AG04449 (cell line): ENCODE data around the gene CCS.
A peak's percentile ranks its signal among the peaks of the same experiment; 100 is the strongest.
"Not testable (repeated sequence)": the region's sequence is repeated elsewhere in the genome, so short reads cannot be mapped to it uniquely, and the experiment has no call there.

Experiments used
- CTCF ChIA-PET: fragments of 350-600 bp; formaldehyde crosslinking; extraction: SDS; loops from one replicate; lab custom pipeline; 2021; ENCODE audit warnings: antibody characterized with exemption; lab: Yijun Ruan, JAX
- POLR2A ChIA-PET: fragments of 400-600, 350-600 bp; formaldehyde crosslinking; extraction: SDS; loops from one replicate; lab custom pipeline; 2020; ENCODE audit warnings: antibody characterized with exemption, inconsistent platforms; lab: Yijun Ruan, JAX
- DNase-seq: peaks from one replicate; pipeline ENCODE4 v3.0.0-alpha.2; 2010; ENCODE audit warnings: low read depth, low spot score
- H3K4me3 ChIP-seq: 2 replicates; pipeline ENCODE4 v1.5.1; 2011; ENCODE audit warnings: low read depth, mild to moderate bottlenecking, control low read depth, low read length
- CTCF ChIP-seq: IDR thresholded peaks from one replicate; pipeline ENCODE4 v1.5.1; 2011; ENCODE audit warnings: mild to moderate bottlenecking, moderate library complexity, low read length, control low read depth, inconsistent platforms; ENCODE audit not compliant: insufficient read depth; ENCODE audit errors: missing control alignments

Gene CCS

GRCh38 chr11:66638177-66639065 is 45.4 kb downstream of the CCS start, which contains the start of gene RBM4:
Gene RBM4 (plus strand): TSS chr11:66638703. CDS start chr11:66639712, 1,009 bp downstream.
- ChIA-PET CTCF (interaction anchor here (0.8 to 1.8 kb wide), 6 partner anchors 10 to 252 kb away, joined by 3 to 6 read pairs (median 4); partner anchors contain the start of genes CCDC87, CCS and RBM4B), POLR2A (interaction anchor here (0.6 to 2.7 kb wide), 13 partner anchors 9 to 326 kb away, joined by 3 to 37 read pairs (median 4); partner anchors contain the start of gene RBM14)
- DNase-seq: peak; percentile 99
- TF ChIP-seq CTCF: no peak
- peak within 1 kb of the TSS; percentile 86 for H3K4me3 ChIP-seq

DNA sequence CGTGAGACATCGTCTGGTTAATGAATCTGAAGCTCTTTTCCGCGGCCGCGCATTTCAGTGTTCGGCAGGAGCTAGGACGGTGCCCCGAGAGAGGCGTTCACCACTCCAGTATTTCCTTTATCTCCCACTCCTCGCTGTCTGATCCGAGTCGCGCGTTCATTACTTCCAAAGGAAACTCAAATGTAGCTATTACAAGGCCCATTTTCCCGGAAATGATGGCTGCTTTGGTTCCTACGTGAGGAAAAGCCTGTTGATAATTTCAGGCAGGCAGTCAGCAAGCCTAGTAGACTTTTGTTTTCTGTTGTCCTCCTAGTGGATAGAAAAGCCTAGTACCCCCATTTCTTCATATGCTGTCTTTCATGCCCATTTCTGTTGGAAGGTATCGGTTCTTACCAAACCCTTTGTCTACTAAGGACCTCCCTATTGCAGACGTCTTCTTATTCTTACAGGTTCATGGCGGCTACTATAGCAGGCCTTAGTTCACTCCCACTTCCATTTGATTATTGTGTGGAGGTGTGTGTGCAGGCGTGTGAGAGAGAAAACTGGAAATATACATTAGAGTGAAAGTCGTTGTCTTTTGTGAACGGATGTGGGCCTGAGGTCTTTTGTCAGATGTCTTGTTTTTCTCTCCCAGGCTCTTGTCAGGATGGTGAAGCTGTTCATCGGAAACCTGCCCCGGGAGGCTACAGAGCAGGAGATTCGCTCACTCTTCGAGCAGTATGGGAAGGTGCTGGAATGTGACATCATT is 46.3 kb downstream of the CCS start:
- ChIA-PET CTCF (interaction anchor here (0.9 kb wide), 1 partner anchor 38 kb away, joined by 3 read pairs; the partner anchor contains the start of gene RBM4B), POLR2A (interaction anchor here (0.7 to 2.7 kb wide), 4 partner anchors 8 to 39 kb away, joined by 3 to 37 read pairs (median 6); partner anchors contain the start of gene RBM14)
- H3K4me3 ChIP-seq: peak overlapping the region; percentile 86
- TF ChIP-seq CTCF: no peak
- no peak for DNase-seq

- CTCF ChIA-PET, POLR2A ChIA-PET, DNase-seq: not testable (repeated sequence)
- peak overlapping the region; percentile 86 for H3K4me3 ChIP-seq
Measured at GRCh38 chr11:66639814-66640340, 46.9 kb downstream of the CCS start.

DNA sequence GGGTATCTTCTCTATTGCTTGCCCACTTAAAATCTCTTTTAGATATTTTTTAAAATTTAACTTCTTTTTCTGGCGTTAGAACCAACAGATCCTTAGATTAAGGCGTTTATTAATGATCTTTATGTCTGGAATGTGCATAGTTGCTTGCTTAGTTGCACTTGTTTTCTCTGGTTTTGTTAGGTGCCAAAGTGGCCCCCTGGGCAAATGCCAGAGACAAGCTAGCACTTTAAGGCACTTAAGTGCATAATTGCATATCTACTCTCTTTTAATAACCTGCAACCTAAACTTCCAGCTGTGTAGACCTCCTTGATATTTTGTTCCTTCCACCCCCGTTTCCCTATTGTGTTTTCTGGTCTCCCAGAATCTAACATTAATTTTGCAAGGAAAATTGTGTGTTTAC is 48.8 kb downstream of the CCS start:
- peak overlapping the region; percentile 86 for H3K4me3 ChIP-seq
- TF ChIP-seq CTCF: no peak
- CTCF ChIA-PET: interaction anchor here (1.0 to 1.2 kb wide), 2 partner anchors 50 to 81 kb away, joined by 3 read pairs; no protein-coding TSS in a partner anchor
- POLR2A ChIA-PET: no interaction called here
- DNase-seq: no peak

- CTCF ChIA-PET: interaction anchor here (0.7 kb wide), 1 partner anchor 12 kb away, joined by 3 read pairs; no protein-coding TSS in a partner anchor
- POLR2A ChIA-PET: interaction anchor here (0.5 to 0.9 kb wide), 2 partner anchors 16 to 27 kb away, joined by 4 read pairs; partner anchors contain the start of gene RBM14
- DNase-seq: no peak
- TF ChIP-seq CTCF: no peak
- H3K4me3 ChIP-seq: no peak overlapping the region; the same call in 1 of the 2 replicates
Measured at GRCh38 chr11:66643745-66644437, 50.9 kb downstream of the CCS start.
